SK-N-SH treated with all-trans-retinoic acid at 6 μM for 48 hours (cell line): ENCODE measurements around the gene MVB12A.

Experiments
- ATAC-seq: fragments of 200-7000 bp; cut with Tn5 transposase; 3 replicates; pipeline ENCODE4 v1.9.1; 2020; ENCODE audit warnings: mild to moderate bottlenecking, moderate library complexity
- ARNTL ChIP-seq: fragments of 450-650 bp; formaldehyde crosslinking; IDR thresholded peaks from 2 replicates; pipeline ENCODE4 v1.5.0; 2020; ENCODE audit warnings: low read depth, mild to moderate bottlenecking, moderate library complexity, borderline replicate concordance
- BACH2 ChIP-seq: fragments of 250-450 bp; sonication (Bioruptor Pico); IDR thresholded peaks from 2 replicates; pipeline ENCODE4 v1.9.0; 2021; ENCODE audit warnings: mild to moderate bottlenecking, borderline replicate concordance
- CREB5 ChIP-seq: fragments of 250-450 bp; sonication (Bioruptor Pico); IDR thresholded peaks from 2 replicates; pipeline ENCODE4 v1.5.1; 2020; ENCODE audit warnings: low read depth, mild to moderate bottlenecking, moderate library complexity
- CSDC2 ChIP-seq: fragments of 250-450 bp; sonication (Bioruptor Pico); IDR thresholded peaks from 2 replicates; pipeline ENCODE4 v1.5.0; 2020; ENCODE audit warnings: mild to moderate bottlenecking, moderate library complexity
- ESRRG ChIP-seq: fragments of 250-450 bp; sonication (Bioruptor Pico); IDR thresholded peaks from 2 replicates; pipeline ENCODE4 v1.6.1; 2021; ENCODE audit warnings: mild to moderate bottlenecking
- ISL1 ChIP-seq: fragments of 250-450 bp; sonication (Bioruptor Pico); IDR thresholded peaks from 2 replicates; pipeline ENCODE4 v2.1.2; 2022; ENCODE audit warnings: mild to moderate bottlenecking, moderate library complexity
- OSR1 ChIP-seq: fragments of 250-450 bp; sonication (Bioruptor Pico); IDR thresholded peaks from 2 replicates; pipeline ENCODE4 v1.8.0; 2022; ENCODE audit warnings: moderate library complexity, mild to moderate bottlenecking, inconsistent platforms
- PATZ1 ChIP-seq: fragments of 250-450 bp; sonication (Bioruptor Pico); IDR thresholded peaks from 2 replicates; pipeline ENCODE4 v1.8.0; 2020; ENCODE audit warnings: mild to moderate bottlenecking, moderate library complexity, borderline replicate concordance
- POU6F1 ChIP-seq: fragments of 250-450 bp; sonication (Bioruptor Pico); IDR thresholded peaks from 2 replicates; pipeline ENCODE4 v1.8.0; 2021; ENCODE audit warnings: low read depth, mild to moderate bottlenecking, moderate library complexity, borderline replicate concordance
- PPARA ChIP-seq: fragments of 250-450 bp; sonication (Bioruptor Pico); IDR thresholded peaks from 2 replicates; pipeline ENCODE4 v1.5.0; 2020; ENCODE audit warnings: mild to moderate bottlenecking, borderline replicate concordance
- RARB ChIP-seq: fragments of 250-450 bp; sonication (Bioruptor Pico); IDR thresholded peaks from 2 replicates; pipeline ENCODE4 v1.8.0; 2021; ENCODE audit warnings: mild to moderate bottlenecking, moderate library complexity
- SNAI2 ChIP-seq: fragments of 250-450 bp; sonication (Bioruptor Pico); IDR thresholded peaks from 2 replicates; pipeline ENCODE4 v1.5.0; 2020; ENCODE audit warnings: mild to moderate bottlenecking, moderate library complexity
- TCF4 ChIP-seq: fragments of 250-450 bp; sonication (Bioruptor Pico); IDR thresholded peaks from 2 replicates; pipeline ENCODE4 v1.8.0; 2021; ENCODE audit warnings: mild to moderate bottlenecking, moderate library complexity, borderline replicate concordance
- TOX ChIP-seq: fragments of 250-450 bp; sonication (Bioruptor Pico); IDR thresholded peaks from 2 replicates; pipeline ENCODE4 v1.8.0; 2021; ENCODE audit warnings: mild to moderate bottlenecking, moderate library complexity, borderline replicate concordance
- TSHZ2 ChIP-seq: fragments of 250-450 bp; sonication (Bioruptor Pico); IDR thresholded peaks from 2 replicates; pipeline ENCODE4 v1.5.0; 2020; ENCODE audit warnings: mild to moderate bottlenecking, moderate library complexity
- ZC3H10 ChIP-seq: fragments of 250-450 bp; sonication (Bioruptor Pico); IDR thresholded peaks from 2 replicates; pipeline ENCODE4 v1.5.1; 2021; ENCODE audit warnings: mild to moderate bottlenecking, moderate library complexity
- ZFP3 ChIP-seq: fragments of 250-450 bp; sonication (Bioruptor Pico); IDR thresholded peaks from 2 replicates; pipeline ENCODE4 v1.5.0; 2020; ENCODE audit warnings: mild to moderate bottlenecking, moderate library complexity
- ZFP30 ChIP-seq: fragments of 450-650 bp; formaldehyde crosslinking; IDR thresholded peaks from 2 replicates; pipeline ENCODE4 v1.5.0; 2022; ENCODE audit warnings: mild to moderate bottlenecking, moderate library complexity
- ZNF565 ChIP-seq: fragments of 450-650 bp; formaldehyde crosslinking; conservative IDR thresholded peaks from 2 replicates; pipeline ENCODE4 v1.5.0; 2020; ENCODE audit warnings: low read depth, mild to moderate bottlenecking, moderate library complexity
- ZNF8 ChIP-seq: fragments of 450-650 bp; formaldehyde crosslinking; IDR thresholded peaks from 2 replicates; pipeline ENCODE4 v1.5.0; 2020; ENCODE audit warnings: mild to moderate bottlenecking, moderate library complexity

MVB12A gene

GRCh38 chr19:17424743-17425365 lies 5.0 kb downstream of the MVB12A start:
- TF ChIP-seq SNAI2 (no peak), PATZ1 (peak; percentile 45; the same call in 1 of the 2 replicates), CSDC2 (CRISPR knock-in tag) (no peak), BACH2 (CRISPR knock-in tag) (no peak), TOX (CRISPR knock-in tag) (no peak), OSR1 (no peak), RARB (CRISPR knock-in tag) (no peak)
- TF ChIP-seq, all 23 proteins: peak for 1
- peak; percentile 66 for ATAC-seq

- no peak; the same call in 2 of the 3 replicates for ATAC-seq
- TF ChIP-seq OSR1 (no peak), ZFP30 (CRISPR knock-in tag) (no peak), CSDC2 (CRISPR knock-in tag) (no peak), TCF4 (CRISPR knock-in tag) (no peak), ISL1 (CRISPR knock-in tag) (no peak), PPARA (CRISPR knock-in tag) (no peak), POU6F1 (CRISPR knock-in tag) (no peak), ZNF8 (CRISPR knock-in tag) (no peak), ZFP3 (no peak), ZC3H10 (CRISPR knock-in tag) (no peak), ZNF565 (CRISPR knock-in tag) (no peak), SNAI2 (no peak)
- TF ChIP-seq, all 23 proteins: peak for 0
Measured at GRCh38 chr19:17429641-17430113, 9.8 kb downstream of the MVB12A start.

- no peak for TF ChIP-seq TCF4 (CRISPR knock-in tag)
- TF ChIP-seq ARNTL (CRISPR knock-in tag), result no peak
- no peak for TF ChIP-seq CREB5 (CRISPR knock-in tag)
- TF ChIP-seq BACH2 (CRISPR knock-in tag), result no peak
- no peak for TF ChIP-seq TOX (CRISPR knock-in tag)
- no peak for TF ChIP-seq ZFP30 (CRISPR knock-in tag)
- no peak for TF ChIP-seq ISL1 (CRISPR knock-in tag)
- no peak for TF ChIP-seq ZNF8 (CRISPR knock-in tag)
- TF ChIP-seq ZFP3, result no peak
- no peak for TF ChIP-seq CSDC2 (CRISPR knock-in tag)
- TF ChIP-seq ESRRG (CRISPR knock-in tag), result no peak
- TF ChIP-seq ZC3H10 (CRISPR knock-in tag), result no peak
- no peak for TF ChIP-seq SNAI2
- no peak for TF ChIP-seq PATZ1
- TF ChIP-seq ZNF565 (CRISPR knock-in tag), result no peak
- no peak for TF ChIP-seq TSHZ2 (CRISPR knock-in tag)
- TF ChIP-seq PPARA (CRISPR knock-in tag), result no peak
- ATAC-seq, result no peak
Measured at GRCh38 chr19:17431417-17431816, 11.6 kb downstream of the MVB12A start.
